Raji (cell line): ENCODE measurements around the gene ZNF207.
A peak's percentile ranks its signal among the peaks of the same experiment; 100 is the strongest.

Source experiments
- POLR2A ChIP-seq: IDR thresholded peaks from 2 replicates; pipeline ENCODE4 v1.6.1; 2011; ENCODE audit warnings: low read depth, low read length, control low read depth; ENCODE audit not compliant: insufficient read depth

Gene ZNF207

DNA sequence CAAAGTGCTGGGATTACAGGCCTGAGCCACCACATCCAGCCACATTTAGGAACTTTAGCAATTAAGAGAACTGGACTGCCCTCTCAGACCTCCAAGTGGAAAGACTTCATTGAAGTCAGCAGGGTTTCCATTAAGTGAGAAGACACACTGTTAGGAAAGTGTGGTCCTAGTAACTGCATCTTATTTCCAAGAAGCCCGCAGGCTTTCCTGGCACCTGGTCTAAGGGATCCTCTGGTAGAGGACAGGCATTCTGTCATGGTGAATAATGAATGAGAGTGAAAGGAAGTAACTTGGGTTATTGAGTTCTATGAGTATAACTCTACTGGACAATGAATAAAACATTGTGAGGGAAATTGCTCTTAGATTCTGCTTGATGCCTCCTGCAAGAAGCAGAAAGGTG, 22.0 kb upstream of the ZNF207 start:
- no peak for TF ChIP-seq POLR2A

- no peak for TF ChIP-seq POLR2A
Measured at GRCh38 chr17:32330147-32330546, 19.8 kb upstream of the ZNF207 start.

- no peak for TF ChIP-seq POLR2A
Measured at GRCh38 chr17:32331243-32332040, 18.5 kb upstream of the ZNF207 start.

GRCh38 chr17:32333187-32333586, 16.8 kb upstream of the ZNF207 start:
- no peak for TF ChIP-seq POLR2A

GRCh38 chr17:32335046-32335445, 14.9 kb upstream of the ZNF207 start:
- TF ChIP-seq POLR2A = no peak

DNA sequence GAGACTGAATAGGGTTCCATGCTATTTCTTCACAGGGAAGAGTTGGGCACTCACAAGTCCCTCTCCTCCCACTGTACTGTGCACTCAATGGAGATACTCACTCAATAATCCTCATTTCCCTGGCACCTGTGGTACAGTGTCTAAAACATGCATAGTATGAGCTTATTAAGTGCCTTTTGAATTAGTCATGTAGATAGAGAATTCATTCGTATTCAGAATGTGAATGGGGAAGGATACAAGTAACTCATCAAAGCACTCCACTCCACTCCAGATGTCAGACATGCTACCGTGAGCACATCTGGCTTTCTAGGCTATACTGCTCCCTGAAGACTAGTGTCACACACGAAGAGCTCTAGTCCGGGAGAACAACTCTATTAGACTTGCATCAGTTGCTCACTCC, 14.3 kb upstream of the ZNF207 start:
- TF ChIP-seq POLR2A = no peak

GRCh38 chr17:32341141-32341856, 8.7 kb upstream of the ZNF207 start:
- no peak for TF ChIP-seq POLR2A

DNA sequence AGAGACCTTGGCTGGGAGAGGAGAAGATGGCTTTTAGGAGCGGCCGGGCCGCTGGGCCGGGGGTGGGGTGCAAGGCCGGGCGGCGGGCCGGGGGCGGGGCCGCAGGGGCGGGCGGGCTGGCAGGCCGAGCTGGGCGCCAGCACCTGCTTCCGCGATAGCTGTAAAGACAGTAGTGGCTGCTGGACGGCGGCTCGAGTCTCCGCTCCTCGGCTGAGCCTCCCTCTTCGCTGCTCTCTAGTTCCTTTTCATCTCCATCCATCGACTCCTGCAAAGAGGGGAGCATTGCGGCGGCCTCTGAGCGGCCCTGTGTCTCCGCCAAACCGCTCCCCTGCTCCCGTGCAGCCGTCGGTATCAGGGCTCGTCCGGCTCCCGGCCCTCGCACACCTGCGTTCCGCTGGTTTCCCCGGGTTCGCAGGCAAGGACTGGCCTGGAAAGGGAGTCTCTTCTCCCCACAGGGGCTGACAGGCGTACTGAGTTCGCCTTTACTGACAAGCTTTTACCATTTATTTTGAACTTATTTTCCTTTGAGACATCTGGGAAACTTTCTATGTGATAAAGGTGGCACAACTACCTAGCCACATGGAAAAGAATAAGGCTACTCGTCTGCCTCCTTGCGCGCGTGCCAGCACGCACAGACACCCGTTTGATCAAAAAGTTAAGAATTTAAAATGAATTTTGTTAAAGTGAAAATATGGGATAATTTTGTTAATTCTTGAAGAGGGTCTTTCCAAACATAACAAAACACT, 7.9 kb upstream of the ZNF207 start, which contains the start of gene C17orf75:
TSS of gene C17orf75 (minus strand) at position 317 of the 746 bp plus-strand sequence. CDS start at position 283, 34 bp downstream.
- TF ChIP-seq POLR2A = peak; percentile 89

DNA sequence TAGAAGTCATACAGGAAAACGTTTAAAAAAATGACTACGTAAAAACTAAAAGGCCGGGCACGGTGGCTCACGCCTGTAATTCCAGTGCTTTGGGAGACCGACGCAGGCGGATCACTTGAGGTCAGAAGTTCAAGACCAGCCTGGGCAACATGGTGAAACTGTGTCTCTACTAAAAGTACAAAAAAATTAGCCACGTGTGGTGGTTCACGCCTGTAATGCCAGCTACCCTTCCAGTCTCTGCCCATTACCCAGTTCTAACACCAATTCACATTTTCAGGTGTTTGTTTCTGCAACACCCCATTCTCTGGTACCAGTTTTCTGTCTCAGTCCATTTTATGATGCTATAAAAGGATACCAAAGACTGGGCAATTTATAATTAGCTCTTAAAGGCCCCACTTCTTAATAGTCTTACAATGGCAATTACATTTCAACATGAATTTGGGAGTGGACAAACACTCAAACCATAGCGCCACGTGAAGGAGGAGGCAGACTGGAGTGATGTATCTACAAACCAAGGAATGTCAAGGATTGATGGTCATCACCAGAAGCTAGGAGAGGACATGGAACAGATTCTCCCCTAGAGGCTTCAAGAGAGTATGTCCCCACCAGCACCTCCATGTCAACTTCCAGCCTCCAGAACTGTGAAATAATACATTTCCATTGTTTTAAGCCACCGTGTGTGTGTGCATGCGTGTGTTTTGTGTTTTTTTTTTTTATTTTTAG, 7.2 kb upstream of the ZNF207 start:
- TF ChIP-seq POLR2A = no peak

- no peak for TF ChIP-seq POLR2A
Measured at GRCh38 chr17:32345951-32346600, 3.9 kb upstream of the ZNF207 start.

GRCh38 chr17:32348483-32348800, 1.5 kb upstream of the ZNF207 start:
- TF ChIP-seq POLR2A = no peak

GRCh38 chr17:32349503-32349853, 479 bp upstream of the ZNF207 start:
- TF ChIP-seq POLR2A = no peak

- no peak for TF ChIP-seq POLR2A
Measured at GRCh38 chr17:32350666-32351418, 885 bp downstream of the ZNF207 start.
